Measurements from ENCODE around the gene DHCR24.

The DHCR24 gene

DNA sequence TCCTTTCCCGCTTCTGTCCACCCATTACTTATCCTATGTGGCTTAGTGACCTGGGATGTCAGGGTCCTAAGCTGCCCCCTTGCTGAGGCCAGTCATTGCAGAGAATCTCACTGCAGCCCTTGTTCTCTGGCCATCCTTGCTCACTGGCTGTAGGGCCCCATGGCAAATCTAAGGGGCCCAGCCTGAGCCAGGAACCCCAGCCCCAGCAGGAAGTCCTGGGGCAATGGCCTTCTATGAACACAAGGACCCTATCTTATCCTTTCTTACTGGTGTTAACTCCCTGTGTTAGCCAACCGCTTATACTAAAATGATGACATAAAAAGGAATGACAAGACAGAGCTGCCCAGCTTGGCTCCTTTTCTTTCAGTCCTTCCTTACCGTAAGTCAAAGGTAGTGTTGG, 29.9 kb downstream of the DHCR24 start:
- TF ChIP-seq REST (IDR thresholded peaks at IDR 0.05; ENCODE audit: insufficient read depth in 1 of 2, low read depth in 2 of 2, low read length in 2 of 2), result no peak
- no peak for TF ChIP-seq FOXP2 (optimal IDR thresholded peaks at IDR 0.05; ENCODE audit: borderline replicate concordance, extremely low read depth, extremely low read length, insufficient read depth)

GRCh38 chr1:54854381-54855020, 32.5 kb downstream of the DHCR24 start:
- no peak for TF ChIP-seq SIN3A (IDR thresholded peaks at IDR 0.05; ENCODE audit: borderline replicate concordance, insufficient read depth, low read length)
- TF ChIP-seq REST (IDR thresholded peaks at IDR 0.05; ENCODE audit: insufficient read depth in 1 of 2, low read depth in 2 of 2, low read length in 2 of 2), result no peak
- TF ChIP-seq FOXP2 (optimal IDR thresholded peaks at IDR 0.05; ENCODE audit: borderline replicate concordance, extremely low read depth, extremely low read length, insufficient read depth), result no peak
- TF ChIP-seq TAF1 (IDR thresholded peaks at IDR 0.05; ENCODE audit: borderline replicate concordance, insufficient read depth, low read length), result no peak

DNA sequence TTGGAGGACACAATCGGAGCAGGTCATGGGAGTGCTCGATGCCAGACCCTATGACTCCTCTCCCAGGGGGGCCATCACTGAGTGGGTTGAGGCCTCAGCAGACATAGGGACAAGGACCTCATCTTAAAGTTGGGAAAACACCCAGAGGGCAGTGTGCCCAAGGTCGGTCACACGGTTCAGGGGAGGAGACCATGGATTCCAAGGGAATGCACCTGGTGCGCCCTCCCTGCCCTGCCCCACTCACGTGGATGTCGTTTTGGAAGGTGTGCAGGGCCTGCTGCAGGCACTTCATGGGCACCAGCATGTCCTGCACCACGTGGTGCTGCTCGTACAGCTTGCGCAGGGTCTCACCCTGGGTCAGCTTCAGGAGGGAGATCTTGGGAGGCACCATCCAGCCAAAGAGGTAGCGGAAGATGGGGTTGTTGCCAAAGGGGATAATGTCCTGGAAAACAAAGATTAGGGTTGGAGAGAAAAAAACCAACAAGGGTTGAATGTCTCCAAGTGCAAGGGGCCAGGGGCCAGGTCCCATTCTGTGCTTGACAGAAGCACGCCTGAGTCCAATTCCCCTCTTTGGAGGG, 33.1 kb downstream of the DHCR24 start:
- TF ChIP-seq POLR2AphosphoS5 (IDR thresholded peaks at IDR 0.05; ENCODE audit: low read depth, low read length) (no peak), TAF1 (IDR thresholded peaks at IDR 0.05; ENCODE audit: borderline replicate concordance, insufficient read depth, low read length) (no peak), FOXP2 (optimal IDR thresholded peaks at IDR 0.05; ENCODE audit: borderline replicate concordance, extremely low read depth, extremely low read length, insufficient read depth) (no peak), SIN3A (IDR thresholded peaks at IDR 0.05; ENCODE audit: borderline replicate concordance, insufficient read depth, low read length) (no peak), REST (IDR thresholded peaks at IDR 0.05; ENCODE audit: insufficient read depth in 1 of 2, low read depth in 2 of 2, low read length in 2 of 2) (no peak)

- TF ChIP-seq SIN3A (IDR thresholded peaks at IDR 0.05; ENCODE audit: borderline replicate concordance, insufficient read depth, low read length), result no peak
- no peak for TF ChIP-seq POLR2AphosphoS5 (IDR thresholded peaks at IDR 0.05; ENCODE audit: low read depth, low read length)
- no peak for TF ChIP-seq REST (IDR thresholded peaks at IDR 0.05; ENCODE audit: insufficient read depth in 1 of 2, low read depth in 2 of 2, low read length in 2 of 2)
- TF ChIP-seq FOXP2 (optimal IDR thresholded peaks at IDR 0.05; ENCODE audit: borderline replicate concordance, extremely low read depth, extremely low read length, insufficient read depth), result no peak
Measured at GRCh38 chr1:54853096-54853792, 33.8 kb downstream of the DHCR24 start.

All from PFSK-1 (cell line).